ENCODE results near the gene KRTAP2-1.
"Not testable (repeated sequence)": the region's sequence is repeated elsewhere in the genome, so short reads cannot be mapped to it uniquely, and the experiment has no call there.

The KRTAP2-1 gene

DNA sequence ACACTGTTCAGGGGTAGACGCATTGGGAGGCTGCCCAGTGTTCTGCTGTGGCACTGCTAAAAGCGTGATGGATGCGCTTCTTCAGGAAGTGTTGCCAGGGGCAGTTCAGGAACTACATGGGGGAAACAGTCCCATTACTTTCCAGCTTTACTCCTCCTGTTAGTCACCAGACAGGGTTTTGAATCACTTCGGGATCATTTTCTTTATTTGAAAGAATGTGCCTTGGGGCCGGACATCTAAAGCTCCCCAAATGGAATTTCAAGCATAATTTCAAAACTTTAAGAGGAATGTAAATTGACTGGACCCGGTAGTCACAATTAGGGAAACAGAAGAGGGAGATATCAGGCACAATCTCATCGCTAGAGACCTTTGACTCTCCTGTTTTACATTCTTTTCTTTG, 1.3 kb upstream of the KRTAP2-1 start:
- TF ChIP-seq, protein P1, sequence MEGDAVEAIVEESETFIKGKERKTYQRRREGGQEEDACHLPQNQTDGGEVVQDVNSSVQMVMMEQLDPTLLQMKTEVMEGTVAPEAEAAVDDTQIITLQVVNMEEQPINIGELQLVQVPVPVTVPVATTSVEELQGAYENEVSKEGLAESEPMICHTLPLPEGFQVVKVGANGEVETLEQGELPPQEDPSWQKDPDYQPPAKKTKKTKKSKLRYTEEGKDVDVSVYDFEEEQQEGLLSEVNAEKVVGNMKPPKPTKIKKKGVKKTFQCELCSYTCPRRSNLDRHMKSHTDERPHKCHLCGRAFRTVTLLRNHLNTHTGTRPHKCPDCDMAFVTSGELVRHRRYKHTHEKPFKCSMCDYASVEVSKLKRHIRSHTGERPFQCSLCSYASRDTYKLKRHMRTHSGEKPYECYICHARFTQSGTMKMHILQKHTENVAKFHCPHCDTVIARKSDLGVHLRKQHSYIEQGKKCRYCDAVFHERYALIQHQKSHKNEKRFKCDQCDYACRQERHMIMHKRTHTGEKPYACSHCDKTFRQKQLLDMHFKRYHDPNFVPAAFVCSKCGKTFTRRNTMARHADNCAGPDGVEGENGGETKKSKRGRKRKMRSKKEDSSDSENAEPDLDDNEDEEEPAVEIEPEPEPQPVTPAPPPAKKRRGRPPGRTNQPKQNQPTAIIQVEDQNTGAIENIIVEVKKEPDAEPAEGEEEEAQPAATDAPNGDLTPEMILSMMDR (conservative IDR thresholded peaks at IDR 0.05), result no peak
- H3K27ac ChIP-seq, result no peak overlapping the region

DNA sequence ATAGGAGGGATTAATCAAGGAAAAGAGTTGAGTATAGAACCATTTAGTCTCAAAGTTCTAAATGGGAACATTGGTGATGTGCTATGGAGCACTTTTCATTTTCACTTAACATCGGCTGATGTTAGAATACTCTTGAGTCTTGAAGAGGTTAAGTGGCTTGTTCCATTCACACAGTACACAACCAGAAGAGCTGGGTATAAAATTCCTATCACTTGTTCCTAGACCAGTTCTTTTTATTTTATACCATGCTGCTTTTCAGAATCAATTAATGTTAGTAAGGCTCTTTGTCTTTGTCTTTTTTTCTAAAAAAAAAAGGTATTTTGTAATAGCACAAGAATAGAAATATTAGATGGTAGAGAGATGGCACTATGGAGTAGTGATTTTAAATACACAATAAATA, 4.2 kb downstream of the KRTAP2-1 start:
- TF ChIP-seq, protein P1 (conservative IDR thresholded peaks at IDR 0.05), result no peak
- no peak overlapping the region for H3K27ac ChIP-seq

DNA sequence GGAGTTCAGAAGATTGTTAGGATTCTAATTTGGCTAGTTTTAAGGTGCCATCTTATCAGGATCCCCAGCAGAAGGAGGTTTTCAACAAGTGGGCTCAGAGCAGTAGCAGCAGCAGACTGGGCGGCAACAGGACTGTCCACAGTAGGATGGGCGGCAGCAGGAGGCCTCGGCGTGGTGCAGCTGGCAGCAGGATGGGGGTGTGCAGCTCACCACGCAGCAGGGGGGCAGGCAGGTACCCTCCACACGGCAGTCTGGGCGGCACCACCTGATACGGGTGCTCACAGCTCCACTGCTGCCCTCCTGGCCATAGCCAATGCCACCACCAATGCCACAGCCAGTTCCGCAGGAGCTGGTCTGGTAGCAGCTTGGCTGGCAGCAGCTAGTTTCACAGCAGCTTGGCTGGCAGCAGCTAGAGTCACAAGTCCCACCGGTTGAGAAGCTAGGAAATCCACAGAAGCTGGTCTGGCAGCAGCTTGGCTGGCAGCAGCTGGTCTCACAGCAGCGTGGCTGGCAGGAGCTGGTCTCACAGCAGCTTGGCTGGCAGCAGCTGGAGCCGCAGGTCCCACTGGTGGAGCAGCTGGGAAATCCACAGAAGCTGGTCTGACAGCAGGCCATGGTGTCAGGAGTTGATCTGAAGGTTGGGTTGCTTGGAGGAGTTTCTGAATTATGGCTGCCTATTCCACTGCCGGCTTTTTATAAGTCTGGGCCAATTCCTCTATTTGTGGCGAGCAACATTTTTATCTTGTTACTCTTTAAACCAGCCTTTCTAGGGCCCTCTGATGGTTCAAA, 6.1 kb downstream of the KRTAP2-1 start, which contains the start of gene KRTAP1-1:
Gene KRTAP1-1, minus strand, starts transcription at position 668 of the 789 bp plus-strand sequence. Its CDS starts 53 bp downstream, at position 615.
- H3K27ac ChIP-seq, result not testable (repeated sequence)
- TF ChIP-seq, protein P1 (conservative IDR thresholded peaks at IDR 0.05), result 0 out of 2 replicates have a peak, but pooled peaks have one; percentile 12

DNA sequence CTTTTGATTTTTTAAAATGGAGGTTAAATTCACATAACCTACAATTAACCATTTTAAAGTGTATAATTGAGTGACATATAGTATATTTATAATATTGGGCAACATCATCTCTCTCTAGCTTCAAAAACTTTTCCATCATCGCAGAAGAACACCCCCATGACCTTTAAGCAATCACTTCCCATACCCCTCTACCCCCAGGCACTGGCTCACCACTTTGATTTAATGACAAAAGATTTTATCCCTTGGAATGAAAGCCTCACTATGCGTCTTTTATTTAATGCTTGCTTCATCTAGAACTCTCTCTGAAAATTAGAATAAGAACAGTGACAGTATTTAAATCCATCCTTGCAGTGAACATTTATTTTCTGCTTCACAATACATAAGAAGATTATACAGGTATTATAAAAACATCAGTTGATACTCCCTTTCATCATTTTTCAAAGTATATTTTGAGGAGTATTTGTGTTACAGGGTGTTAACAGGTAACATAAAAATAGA, 9.2 kb downstream of the KRTAP2-1 start:
- no peak overlapping the region for H3K27ac ChIP-seq
- TF ChIP-seq, protein P1 (conservative IDR thresholded peaks at IDR 0.05), result no peak

DNA sequence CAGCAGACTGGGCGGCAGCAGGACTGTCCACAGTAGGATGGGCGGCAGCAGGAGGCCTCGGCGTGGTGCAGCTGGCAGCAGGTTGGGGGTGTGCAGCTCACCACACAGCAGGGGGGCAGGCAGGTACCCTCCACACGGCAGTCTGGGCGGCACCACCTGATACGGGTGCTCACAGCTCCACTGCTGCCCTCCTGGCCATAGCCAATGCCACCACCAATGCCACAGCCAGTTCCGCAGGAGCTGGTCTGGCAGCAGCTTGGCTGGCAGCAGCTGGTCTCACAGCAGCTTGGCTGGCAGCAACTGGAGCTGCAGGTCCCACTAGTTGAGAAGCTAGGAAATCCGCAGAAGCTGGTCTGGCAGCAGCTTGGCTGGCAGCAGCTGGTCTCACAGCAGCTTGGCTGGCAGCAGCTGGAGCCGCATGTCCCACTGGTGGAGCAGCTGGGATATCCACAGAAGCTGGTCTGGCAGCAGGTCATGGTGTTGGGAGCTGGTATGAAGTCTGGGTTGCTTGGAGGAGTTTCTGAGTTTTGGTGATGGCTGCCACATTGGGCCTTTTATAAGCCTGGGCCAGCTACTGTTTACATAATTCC, 12.7 kb downstream of the KRTAP2-1 start, which contains the start of gene KRTAP1-3:
Gene KRTAP1-3, minus strand, starts transcription at position 529 of the 590 bp plus-strand sequence. Its CDS starts 53 bp downstream, at position 476.
- not testable (repeated sequence) for H3K27ac ChIP-seq

DNA sequence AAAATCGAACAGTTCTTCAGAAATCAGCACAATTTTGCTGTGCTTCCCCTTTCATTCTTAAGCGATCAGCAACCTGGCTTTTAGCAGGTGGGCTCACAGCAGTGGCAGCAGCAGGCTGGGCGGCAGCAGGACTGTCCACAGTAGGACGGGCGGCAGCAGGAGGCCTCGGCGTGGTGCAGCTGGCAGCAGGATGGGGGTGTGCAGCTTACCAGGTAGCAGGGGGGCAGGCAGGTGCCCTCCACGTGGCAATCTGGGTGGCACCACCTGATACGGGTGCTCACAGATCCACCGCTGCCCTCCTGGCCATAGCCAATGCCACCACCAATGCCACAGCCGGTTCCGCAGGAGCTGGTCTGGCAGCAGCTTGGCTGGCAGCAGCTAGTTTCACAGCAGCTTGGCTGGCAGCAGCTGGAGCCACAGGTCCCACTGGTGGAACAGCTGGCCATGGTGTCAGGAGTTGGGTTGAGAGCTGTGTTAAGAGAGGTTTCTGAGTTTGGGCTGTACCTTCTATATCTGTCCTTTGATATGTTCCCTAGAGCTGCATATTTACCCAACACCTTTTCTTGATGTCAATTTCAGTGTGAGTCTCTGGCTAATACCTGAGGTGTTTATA, 17.4 kb downstream of the KRTAP2-1 start, which contains the start of gene KRTAP1-4:
Gene KRTAP1-4, minus strand, starts transcription at position 563 of the 613 bp plus-strand sequence. Its CDS starts 117 bp downstream, at position 446.
- TF ChIP-seq, protein P1 (conservative IDR thresholded peaks at IDR 0.05), result no peak
- H3K27ac ChIP-seq, result no peak within 1 kb of the TSS

DNA sequence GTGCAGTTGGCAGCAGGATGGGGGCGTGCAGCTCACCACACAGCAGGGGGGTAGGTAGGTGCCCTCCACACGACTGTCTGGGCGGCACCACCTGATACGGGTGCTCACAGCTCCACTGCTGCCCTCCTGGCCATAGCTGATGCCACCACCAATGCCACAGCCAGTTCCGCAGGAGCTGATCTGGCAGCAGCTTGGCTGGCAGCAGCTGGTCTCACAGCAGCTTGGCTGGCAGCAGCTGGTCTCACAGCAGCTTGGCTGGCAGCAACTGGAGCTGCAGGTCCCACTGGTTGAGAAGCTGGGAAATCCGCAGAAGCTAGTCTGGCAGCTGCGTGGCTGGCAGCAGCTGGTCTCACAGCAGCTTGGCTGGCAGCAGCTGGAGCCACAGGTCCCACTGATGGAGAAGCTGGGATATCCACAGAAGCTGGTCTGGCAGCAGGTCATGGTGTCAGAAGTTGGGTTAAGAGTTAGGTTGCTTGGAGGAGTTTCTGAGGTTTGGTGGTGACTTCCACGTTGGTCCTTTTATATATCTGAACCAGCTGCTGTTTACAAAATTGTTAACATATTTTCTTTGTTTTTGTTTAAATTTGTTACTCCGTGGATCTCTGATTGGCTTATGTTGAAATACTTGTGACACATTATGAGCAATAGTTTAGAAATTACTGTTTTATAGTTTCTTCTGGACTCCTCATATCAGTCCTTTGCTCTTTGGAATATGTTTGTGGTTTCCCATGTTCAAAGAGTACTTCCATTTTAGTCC, 20.2 kb downstream of the KRTAP2-1 start, which contains the start of gene KRTAP1-5:
Gene KRTAP1-5, minus strand, starts transcription at position 494 of the 757 bp plus-strand sequence. Its CDS starts 53 bp downstream, at position 441.
- no peak within 1 kb of the TSS for H3K27ac ChIP-seq
- TF ChIP-seq, protein P1 (conservative IDR thresholded peaks at IDR 0.05), result no peak
